NCI-H526 (cell line): Measurements from ENCODE around the gene RAD21L1.
"Not testable (repeated sequence)": the region's sequence is repeated elsewhere in the genome, so short reads cannot be mapped to it uniquely, and the experiment has no call there.

ENCODE experiments used
- DNase-seq, 2 experiments: peaks; one replicate each; lab custom pipeline; 2025; lab: John Stamatoyannopoulos, UW

The RAD21L1 gene

DNA sequence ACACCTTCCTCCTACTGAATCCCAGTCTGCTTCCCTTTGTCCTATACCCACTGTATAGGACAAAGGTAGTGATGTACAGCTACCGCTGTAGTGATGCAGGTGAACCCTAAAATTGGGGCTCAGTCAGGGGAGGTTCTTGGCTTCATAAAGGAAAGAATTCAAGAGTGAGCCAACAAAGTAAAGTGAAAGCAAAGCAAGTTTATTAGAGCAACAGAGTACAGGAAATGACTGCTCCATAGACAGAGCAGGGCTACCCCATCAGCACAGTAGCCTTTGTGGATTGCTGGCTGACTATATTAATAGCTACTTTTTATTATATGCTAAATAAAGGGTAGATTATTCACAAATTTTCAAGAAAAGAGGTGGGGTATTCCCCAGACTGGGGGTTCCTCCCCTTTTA is 25.9 kb upstream of the RAD21L1 start:
- no peak for DNase-seq

DNA sequence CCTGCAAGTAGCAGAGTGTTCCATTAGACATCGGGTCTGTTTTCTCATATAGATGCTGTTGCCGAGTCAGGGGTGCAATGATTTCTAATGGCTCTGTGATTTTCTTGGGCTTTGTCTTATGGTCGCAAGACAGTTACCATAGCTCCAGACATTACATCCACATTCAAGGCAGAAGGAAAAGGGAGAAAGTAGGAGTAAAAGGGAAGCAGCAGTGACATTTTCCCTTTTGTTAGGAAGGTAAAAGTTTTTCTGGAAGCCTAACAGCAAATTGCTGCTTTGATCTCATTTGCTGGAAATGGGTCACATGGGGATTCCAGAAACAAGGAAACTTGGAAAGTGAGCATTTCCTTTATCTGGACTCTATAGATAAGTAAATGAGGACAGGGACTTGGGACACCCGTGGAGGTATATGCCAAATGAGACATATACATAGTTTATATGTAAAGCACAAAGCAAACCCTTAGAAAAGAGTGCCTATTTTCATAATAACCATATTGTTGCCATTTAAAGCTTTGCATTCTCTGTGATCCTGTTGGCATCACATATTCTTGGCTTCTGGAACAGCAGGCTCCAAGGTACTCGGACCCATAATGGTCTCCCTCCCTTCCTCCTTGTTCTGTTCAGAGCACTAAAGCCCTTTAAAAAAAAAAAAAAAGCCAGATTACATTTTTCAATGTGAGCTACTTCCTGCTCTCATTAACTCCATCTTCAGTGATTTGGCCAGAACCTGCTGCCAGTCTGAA is 22.9 kb upstream of the RAD21L1 start, which contains the start of gene C20orf202:
C20orf202 (plus strand) TSS at position 693 of the 743 bp plus-strand sequence. CDS start 132 bp downstream, outside the sequence.
- DNase-seq = no peak

DNA sequence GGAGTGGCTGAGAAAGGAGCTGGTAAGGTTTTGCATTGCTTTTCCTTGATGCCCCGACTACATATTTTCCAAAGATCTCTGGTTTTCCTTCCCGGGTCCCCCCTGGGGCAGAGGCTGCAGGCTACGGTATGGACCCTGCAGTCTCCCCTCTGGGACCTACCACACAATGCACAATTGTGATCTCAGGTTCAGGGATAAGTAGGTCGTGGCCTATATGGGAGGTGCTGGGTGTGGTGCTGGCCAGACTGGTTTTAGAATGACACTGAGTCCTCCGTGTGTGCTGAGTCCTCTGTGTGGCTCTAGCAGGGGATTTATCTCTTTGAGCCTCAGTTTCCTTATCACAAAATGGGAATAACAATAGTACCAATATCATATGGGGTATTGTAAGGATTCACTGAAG is 22.2 kb upstream of the RAD21L1 start:
- no peak for DNase-seq

DNA sequence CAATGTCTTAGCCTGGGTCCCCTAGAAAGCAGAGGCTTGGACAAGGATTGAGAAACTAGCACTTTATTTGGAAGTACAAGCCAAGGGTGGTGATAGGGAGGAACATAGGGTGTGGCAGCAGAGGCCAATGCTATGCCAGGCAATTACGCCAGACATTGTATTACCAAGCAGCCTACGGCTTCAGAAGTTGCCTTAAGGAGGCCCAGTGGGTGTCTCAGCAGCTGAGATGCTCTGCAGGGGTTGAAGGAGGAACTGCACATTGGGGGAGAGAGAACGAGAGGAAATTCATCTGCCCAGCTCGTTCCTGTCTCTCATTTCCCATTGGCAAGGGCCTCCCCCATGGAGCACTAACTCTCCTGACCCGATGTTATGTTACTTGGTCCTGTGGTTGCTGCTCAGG is 21.7 kb upstream of the RAD21L1 start:
- DNase-seq = no peak

DNA sequence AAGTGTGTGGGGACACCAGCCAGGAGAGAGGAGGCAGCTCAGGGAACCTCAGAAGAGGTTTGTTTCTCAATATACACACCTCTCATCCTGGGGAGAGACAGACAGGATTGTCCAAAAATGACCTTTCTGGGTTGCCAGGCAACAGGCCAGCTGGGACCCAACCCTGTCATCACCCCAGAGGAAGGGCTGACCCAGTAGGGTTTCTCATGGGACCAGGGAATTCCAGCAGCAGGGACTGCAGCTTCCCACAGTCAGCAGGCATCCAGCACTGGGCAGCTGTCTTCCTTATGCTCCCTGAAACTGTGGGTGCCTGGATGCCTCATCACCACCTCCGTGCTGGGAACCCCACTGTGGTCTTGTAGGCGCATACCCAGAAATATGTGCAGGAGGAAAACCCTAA is 21.3 kb upstream of the RAD21L1 start:
- no peak for DNase-seq

DNA sequence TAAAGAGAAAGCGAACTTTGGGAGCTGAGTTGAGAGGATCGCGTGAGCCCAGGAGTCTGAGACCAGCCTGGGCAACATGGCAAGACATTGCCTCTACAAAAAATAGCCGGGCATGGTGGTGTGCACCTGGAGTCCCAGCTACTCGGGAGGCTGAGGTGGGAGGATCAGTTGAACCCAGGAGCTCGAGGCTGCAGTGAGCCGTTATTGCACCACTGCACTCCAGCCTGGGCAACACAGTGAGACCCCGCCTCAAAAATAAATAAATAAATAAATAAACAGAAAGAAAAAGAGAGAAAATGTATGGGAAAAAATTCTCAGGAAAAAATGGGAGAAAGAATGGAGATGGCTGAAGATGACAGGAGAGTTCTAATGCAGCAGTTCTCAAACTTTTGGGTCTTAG is 20.0 kb upstream of the RAD21L1 start:
- DNase-seq = no peak

DNA sequence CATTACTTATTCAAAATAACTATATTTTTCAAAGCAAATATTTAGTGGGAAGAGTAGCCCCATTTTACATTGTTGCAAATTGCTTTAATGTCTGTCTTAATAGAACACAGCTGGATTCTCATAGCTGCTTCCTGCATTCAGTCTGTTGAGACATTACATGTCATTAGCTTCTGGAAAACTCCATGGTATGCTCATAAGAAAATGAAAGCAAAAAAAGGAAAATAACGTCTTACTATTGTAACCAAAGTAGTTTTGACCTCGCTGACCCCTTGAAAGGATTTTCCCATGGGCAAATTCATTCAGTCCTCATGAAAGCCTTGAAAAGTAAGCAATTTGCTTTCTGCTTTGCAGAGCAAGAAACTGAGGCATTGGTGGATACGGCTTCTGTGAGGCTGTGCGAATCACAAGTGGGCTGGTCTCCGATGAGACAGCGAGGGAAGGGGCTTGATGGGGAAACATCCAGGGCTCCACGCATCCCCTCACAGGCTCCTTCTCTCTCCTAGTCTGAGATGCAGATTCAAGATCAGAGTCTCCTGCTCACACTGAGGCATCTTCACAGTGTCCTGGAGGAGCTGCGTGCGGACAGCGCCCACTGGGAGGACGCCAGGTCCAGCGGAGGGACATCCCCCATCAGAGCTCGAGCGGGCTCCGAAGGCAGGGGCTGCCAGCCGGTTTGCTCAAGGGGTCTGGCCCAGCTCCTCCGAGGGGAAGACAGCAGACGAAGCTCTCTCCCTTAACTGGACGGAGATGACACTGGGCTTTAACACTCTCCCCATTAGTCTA is 19.3 kb upstream of the RAD21L1 start:
- no peak for DNase-seq

DNA sequence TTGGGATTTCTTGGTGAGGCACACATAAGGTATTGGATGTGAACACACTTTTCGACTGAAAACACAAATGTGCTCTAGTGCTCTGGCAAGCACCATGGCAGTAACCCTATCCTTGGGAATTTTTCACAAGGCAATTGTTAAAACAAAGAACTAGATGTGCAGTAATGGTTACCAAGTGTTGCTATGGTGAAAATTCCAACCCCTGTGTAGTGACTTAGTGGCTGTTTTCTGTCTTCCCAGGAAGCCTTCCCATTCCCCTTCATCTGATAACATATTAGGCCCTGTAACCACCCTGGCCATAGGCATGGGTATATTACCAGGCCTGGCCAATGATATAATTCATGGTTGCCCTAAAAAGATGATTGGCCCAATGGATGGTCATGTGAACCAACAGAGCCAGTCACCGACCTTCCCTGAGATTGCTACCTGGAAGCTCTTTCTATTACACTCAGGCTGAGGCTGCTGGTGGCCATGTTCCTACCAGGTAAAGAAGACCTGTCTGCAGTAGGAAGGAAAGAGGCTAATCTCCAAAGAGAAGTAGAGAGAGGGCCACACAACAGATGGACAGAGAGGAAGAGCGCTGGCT is 18.5 kb upstream of the RAD21L1 start:
- DNase-seq = no peak

DNA sequence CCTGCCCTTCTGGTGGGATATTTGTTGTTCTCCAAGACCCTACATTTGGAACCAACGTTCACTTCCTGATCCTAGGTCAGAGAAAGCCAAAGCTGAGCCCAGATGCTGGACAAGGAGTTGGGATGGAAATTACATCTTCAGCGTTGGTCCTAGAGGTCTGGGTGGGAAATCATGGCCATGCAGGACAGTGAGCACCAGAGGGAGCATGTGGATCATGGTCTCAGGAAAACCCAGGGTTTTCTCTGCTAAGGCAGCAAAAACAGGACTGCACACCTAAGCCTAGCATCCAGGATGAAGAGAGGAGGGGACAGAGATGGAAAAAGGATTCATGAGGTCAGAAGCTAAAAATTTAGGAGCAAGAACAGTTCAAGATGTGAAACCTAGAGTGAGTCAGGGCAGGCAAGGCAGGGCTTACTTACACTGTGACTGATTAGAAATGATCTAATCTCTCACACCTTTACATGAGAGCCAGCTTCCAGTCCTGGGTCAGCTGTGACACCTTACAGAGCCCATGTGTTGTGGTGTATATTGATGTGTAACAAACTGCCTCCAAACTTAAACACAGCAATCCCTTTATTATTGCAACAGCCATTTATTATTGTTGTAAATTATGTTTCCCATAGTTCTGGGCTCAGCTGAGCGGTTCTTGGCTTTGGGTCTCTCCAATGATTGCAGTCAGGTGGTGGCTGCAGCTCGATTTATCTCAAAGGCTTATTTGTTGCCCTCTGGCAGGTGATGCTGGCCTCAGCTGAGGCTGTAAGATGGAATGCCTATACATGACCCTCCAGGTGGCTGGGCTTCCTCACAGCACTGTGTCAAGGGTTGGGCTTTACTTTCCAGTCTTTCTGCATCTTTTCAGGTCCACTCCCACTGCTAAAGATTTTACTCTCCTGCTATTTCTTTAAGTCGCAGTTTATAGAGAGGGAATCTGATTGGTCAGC is 16.1 kb upstream of the RAD21L1 start:
- DNase-seq = peak in 1 of 2 experiments; percentile 18

DNA sequence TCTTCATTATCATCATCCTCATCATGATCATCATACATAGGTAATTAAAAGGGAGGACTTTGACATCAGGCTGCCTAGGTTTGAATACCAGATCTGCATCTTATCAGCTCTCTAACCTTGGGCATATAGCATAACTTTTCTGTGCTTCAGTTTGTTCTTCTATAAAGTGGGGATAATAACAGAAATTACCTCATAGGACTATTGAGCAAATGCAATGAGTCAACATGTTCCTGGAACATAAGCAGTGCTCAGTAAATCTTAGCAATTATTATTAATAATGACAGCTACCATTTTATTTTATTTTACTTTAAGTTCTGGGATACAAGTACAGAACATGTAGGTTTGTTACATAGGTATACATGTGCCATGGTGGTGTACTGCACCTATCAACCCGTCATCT is 15.3 kb upstream of the RAD21L1 start:
- DNase-seq = no peak

DNA sequence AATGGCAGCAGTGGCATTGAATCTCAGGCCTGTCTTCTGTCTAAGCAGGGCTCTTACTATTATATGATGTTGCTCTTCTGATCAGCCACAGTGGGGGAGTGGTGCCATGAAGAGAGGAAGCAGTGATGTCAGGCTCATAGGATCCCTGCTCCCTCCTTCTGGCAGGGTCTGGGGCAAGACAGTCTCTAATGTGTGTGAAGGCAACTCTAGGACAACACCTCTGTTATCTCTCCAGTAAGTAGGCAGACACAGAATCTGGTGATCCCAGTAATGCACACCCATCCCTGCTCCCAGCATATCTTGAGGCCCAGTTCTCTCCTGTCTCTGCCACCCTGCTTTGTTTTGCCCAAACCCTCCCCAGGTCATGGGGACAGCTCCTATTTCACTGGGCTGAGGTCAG is 13.8 kb upstream of the RAD21L1 start:
- DNase-seq = no peak

DNA sequence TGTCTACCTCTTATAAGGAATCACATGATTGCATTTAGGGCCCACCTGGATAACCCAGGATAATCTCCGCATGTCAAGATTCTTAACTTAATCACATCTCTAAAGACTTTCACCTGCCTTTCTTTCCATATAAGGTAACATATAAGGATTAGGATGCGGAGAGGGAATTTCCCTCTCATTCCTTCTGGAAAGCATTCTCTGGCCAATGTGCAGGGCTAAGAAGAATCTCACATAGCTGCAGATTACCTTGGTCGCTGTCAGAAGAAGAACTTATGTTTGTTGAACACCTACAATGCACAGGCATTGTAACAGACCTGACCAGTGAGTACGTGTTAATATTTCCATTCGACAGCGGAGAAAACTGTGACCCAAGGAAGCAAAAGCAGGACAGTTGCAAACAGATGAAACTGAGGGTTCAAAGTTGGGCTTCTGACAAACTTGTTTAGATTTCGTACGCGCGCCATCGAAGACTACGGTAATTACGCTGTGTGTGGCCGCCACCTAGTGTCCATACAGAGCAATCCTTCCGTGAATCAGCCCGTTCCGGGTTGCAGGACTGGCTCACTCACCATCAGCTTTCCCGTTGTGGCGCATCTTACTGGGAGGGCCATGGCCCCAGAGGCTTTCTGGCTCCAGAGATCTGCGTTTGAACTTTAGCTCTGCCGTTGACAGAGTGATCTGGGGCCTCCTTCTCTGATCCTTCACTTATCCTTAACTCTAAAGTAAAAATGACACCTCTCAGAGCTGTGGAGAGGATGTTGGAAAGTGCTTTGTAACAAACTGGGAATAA is 13.0 kb upstream of the RAD21L1 start:
- peak; percentile 24 to 88 for DNase-seq

DNA sequence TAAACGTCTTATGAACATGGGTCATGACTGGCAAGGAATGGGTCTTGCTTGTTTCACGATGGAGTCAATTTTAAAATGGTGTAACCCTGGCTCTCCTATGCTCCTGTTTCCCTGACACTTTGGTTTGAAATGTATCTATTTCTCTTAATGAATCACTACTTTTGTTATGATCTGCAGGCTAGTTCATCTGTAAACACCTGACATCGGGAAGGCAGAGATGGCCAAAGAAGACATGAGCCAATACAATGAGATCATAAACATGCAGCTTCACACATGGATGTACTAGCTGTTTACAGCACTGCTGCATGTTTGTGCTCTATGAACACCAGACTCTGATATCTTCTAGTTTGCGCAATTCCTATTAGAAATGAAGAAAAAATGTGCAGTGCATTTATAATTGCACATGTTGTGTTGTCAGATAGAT is 11.0 kb upstream of the RAD21L1 start:
- no peak for DNase-seq

DNA sequence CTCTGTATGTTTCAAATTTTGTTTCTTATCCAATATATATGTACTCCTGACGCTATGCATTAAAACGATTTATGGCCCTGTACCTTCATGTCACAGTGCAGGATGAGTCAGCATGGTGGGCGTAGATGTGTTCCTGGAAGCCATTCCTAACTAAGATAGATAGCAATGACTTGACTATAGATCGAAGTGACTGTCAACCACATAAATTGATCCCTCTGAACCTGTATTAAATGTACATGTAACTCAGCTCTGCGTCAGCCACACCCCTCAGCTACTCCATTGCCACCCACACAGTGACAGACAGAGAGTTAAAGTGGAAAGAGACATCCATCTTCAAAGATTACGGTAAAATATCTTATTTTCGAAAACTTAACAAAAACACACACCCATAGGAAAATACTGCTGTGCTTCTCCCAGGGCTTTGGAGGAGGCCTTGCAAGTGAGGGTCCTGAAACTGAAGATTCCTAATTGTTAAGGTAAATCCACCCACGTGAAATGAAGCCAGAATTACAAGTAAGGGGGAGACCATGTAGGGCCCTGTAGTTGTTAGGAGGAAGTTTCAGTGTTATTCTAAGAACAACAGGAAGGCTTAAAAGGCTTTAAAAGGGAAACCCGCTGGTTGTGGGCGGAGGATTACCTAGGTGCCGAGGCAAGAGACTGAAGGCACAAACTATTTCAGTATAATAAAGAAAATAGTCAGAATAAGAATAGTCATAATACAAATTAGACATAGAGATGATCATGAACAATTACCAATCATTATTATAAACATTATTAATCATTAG is 10.3 kb upstream of the RAD21L1 start:
- no peak for DNase-seq

DNA sequence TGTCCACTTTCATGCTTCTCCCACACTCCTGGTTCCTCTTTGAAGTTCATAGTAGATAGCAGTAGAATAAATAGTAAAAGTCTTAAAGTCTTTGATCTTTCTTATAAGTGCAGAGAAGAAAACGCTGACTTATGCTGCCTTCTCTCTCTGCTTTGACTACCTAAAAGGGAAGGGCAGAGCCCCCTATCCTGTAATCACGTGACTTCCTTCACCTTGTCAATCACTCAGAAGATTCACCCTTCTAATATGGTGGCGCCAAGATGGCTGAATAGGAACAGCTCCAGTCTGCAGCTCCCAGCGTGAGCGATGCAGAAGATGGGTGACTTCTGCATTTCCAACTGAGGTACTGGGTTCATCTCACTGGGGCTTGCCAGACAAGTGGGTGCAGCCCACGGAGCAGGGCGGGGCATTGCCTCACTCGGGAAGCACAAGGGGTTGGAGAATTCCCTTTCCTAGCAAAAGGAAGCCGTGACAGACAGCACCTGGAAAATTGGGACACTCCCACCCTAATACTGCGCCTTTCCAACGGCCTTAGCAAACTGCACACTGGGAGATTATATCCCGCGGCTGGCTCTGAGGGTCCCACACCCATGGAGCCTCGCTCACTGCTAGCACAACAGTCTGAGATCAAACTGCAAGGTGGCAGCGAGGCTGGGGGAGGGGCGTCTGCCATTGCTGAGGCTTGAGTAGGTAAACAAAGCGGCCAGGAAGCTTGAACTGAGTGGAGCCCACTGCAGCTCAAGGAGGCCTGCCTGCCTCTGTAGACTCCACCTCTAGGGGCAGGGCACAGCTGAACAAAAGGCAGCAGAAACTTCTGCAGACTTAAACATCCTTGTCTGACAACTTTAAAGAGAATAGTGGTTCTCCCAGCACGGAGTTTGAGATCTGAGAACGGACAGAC is 9.1 kb upstream of the RAD21L1 start:
- not testable (repeated sequence) for DNase-seq

DNA sequence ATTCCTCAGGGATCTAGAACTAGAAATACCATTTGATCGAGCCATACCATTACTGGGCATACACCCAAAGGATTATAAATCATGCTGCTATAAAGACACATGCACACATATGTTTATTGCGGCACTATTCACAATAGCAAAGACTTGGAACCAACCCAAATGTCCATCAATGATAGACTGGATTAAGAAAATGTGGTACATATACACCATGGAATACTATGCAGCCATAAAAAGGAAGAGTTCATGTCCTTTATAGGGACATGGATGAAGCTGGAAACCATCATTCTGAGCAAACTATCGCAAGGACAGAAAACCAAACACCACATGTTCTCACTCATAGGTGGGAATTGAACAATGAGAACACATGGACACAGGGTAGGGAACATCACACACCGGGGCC is 3.1 kb upstream of the RAD21L1 start:
- not testable (repeated sequence) for DNase-seq

DNA sequence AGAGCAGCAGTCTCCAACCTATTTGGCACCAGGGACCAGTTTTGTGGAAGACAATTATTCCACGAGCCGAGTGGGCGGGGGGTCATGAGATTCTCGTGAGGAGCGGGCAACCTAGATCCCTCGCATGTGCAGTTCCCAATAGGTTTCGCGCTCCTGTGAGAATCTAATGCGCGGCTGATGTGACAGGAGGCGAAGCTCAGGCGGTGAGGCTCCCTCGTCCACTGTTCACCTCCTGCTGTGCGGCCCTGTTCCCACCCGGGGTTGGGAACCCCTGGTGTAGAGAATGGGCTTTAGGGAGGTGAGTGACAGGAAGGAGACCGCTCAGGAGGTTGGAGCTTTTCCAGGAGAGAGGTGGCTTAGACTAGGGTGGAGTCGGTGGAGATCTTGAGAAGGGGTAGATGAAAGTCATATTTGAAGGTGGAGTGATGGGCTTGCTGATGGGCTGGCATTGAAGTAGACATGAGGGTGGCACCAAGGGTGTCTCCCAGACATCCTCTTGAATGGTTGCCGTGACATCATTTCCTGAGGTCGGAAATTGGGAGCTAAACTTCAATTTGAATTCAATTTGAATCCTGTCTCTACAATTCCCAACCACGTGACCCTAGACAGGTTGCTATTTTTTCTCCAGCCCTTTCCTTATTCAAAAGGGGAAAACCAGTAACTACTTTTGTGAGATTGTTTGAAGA is 1.5 kb upstream of the RAD21L1 start:
- DNase-seq = peak in 1 of 2 experiments; percentile 16

DNA sequence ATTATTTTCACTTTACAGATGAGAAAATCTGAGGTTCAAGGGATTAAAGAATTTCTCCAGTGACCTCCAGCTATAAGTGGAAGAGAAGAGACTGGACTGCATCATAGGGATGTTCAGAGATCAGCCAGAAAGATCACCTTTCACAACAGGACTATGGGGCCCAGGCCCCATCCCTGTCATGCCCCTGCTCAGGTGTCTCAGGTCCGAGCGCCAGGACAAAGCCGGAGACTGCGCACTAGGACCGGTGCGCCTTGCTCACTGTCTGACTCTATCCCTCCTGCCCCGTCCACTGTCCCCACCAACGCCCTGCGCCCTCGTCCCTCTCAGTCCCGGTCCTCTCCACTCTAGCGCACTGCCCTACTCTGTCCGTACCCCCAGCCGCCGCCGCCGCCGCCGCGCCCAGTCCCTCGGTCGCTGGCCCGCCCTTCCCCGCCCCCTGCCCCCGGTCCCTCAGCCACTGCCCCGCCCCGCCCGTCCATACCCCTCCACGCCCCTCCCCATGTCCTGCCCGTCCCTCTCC is 521 bp upstream of the RAD21L1 start:
- DNase-seq = peak; percentile 37 to 92
